Cardiac fibroblast (primary cell): ENCODE measurements around the gene OR4K2.

Experiments used
- DNase-seq, 2 donors: peaks; one replicate each; pipeline versions ENCODE4 v3.0.0 to v3.0.0-alpha.2; 2010; ENCODE audit warnings: low read depth in 2 of 2
- H3K4me3 ChIP-seq, 2 donors: replicated peaks in 1 of 2; 1 replicate in 1 of 2; 2 replicates in 1 of 2; pipeline ENCODE4 v1.5.1; 2011; ENCODE audit warnings: low read depth in 2 of 2, low read length in 2 of 2, mild to moderate bottlenecking in 2 of 2, moderate library complexity in 1 of 2
- CTCF ChIP-seq: IDR thresholded peaks from one replicate; pipeline ENCODE4 v1.5.1; 2011; ENCODE audit warnings: low read depth, mild to moderate bottlenecking, low read length, inconsistent platforms

OR4K2 gene

GRCh38 chr14:19917955-19918518 lies 43.1 kb downstream of the OR4K2 start:
- no peak overlapping the region for H3K4me3 ChIP-seq

GRCh38 chr14:19918553-19919264 lies 43.8 kb downstream of the OR4K2 start:
- H3K4me3 ChIP-seq: no peak overlapping the region
- no peak for DNase-seq
- no peak for TF ChIP-seq CTCF

More at GRCh38 chr14:19917955-19918518, 43.1 kb downstream of the OR4K2 start:
- DNase-seq: no peak
- TF ChIP-seq CTCF: no peak

GRCh38 chr14:19920021-19920657 lies 45.2 kb downstream of the OR4K2 start, which contains the start of gene OR4K5:
Gene OR4K5 (plus strand): TSS chr14:19920607. CDS start chr14:19920607, 0 bp downstream.
- no peak for DNase-seq
- no peak for TF ChIP-seq CTCF
- H3K4me3 ChIP-seq: no peak within 1 kb of the TSS

GRCh38 chr14:19930617-19931016 lies 55.7 kb downstream of the OR4K2 start, which contains the start of gene OR4K1:
Gene OR4K1 (plus strand): TSS chr14:19930917. CDS start chr14:19935667, 4,750 bp downstream.
- DNase-seq: no peak
- no peak within 1 kb of the TSS for H3K4me3 ChIP-seq
- no peak for TF ChIP-seq CTCF
